ENCODE data around the gene RNF214. TPM values are rescaled to one million over a fixed set of nuclear protein-coding genes. Genes with fewer than 3 reads are reported as not detected.
"Not testable (repeated sequence)": the region's sequence is repeated elsewhere in the genome, so short reads cannot be mapped to it uniquely, and the experiment has no call there.

The RNF214 gene
- 10 to 100 TPM; 17.2 to 17.3 TPM for total RNA-seq
- 10 to 100 TPM; 23.1 to 23.8 TPM for polyA plus RNA-seq (ENCODE audit: insufficient read length in 2 of 2)
- long read RNA-seq, donor 1, partial matches to known transcripts, result 0 of 2 reads
- long read RNA-seq, donor 1, other reads (novel, unspliced or antisense), result 0 of 2 reads
- long read RNA-seq, donor 2, partial matches to known transcripts, result 0 of 1 reads
- long read RNA-seq, donor 2, other reads (novel, unspliced or antisense), result 0 of 1 reads
- long read RNA-seq, donor 3, partial matches to known transcripts, result 0 of 4 reads
- long read RNA-seq, donor 3, other reads (novel, unspliced or antisense), result 0 of 4 reads
- long read RNA-seq, donor 4, partial matches to known transcripts, result 0 of 5 reads
- long read RNA-seq, donor 4, other reads (novel, unspliced or antisense), result 0 of 5 reads

- peaks cover 41% of the 10 kb centered on the region for H3K36me3 ChIP-seq (ENCODE audit: control insufficient read depth, insufficient read depth, low read length)
- H3K4me1 ChIP-seq (ENCODE audit: control insufficient read depth, insufficient read depth, low read length), result peaks cover 20% of the 10 kb centered on the region
- H3K9me3 ChIP-seq (ENCODE audit: control insufficient read depth, insufficient read depth, low read length), result no peaks in the 10 kb centered on the region
- WGBS (ENCODE audit: insufficient coverage), result under 1% methylated on average over 65 of the region's 94 CpGs
- peak; percentile 62 to 95 (median 78) for DNase-seq (ENCODE audit: low read depth in 4 of 6, low spot score in 6 of 6)
- H3K4me3 ChIP-seq (ENCODE audit: low read depth, low read length), result peak within 1 kb of the TSS; percentile 94
- H3K27me3 ChIP-seq (ENCODE audit: control insufficient read depth, insufficient read depth, low read length), result no peaks in the 10 kb centered on the region
- H3K27ac ChIP-seq (ENCODE audit: low read depth, low read length), result peak within 1 kb of the TSS; percentile 97
Measured at GRCh38 chr11:117232092-117232878, at the start of gene RNF214. TSS of gene RNF214 (plus strand) at chr11:117232671. CDS start at chr11:117234273, 1,602 bp downstream.

DNA sequence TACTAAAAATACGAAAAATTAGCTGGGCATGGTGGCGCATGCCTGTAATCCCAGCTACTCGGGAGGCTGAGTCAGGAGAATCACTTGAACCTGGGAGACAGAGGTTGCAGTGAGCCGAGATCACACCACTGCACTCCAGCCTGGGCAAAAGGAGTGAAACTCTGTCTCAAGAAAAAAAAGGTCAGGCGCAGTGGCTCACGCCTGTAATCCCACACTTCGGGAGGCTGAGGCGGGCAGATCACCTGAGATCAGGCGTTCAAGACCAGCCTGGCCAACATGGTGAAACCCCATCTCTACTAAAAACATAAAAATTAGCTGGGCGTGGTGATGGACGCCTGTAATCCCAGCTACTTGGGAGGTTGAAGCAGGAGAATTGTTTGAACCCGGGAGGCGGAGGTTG is 49.3 kb upstream of the RNF214 start:
- H3K27me3 ChIP-seq (ENCODE audit: control insufficient read depth, insufficient read depth, low read length); H3K9me3 ChIP-seq (ENCODE audit: control insufficient read depth, insufficient read depth, low read length); H3K27ac ChIP-seq (ENCODE audit: low read depth, low read length); DNase-seq (ENCODE audit: low read depth in 4 of 6, low spot score in 6 of 6); H3K4me3 ChIP-seq (ENCODE audit: low read depth, low read length): not testable (repeated sequence)
- peaks cover 62% of the 10 kb centered on the region for H3K36me3 ChIP-seq (ENCODE audit: control insufficient read depth, insufficient read depth, low read length)
- peaks cover 27% of the 10 kb centered on the region for H3K4me1 ChIP-seq (ENCODE audit: control insufficient read depth, insufficient read depth, low read length)
- 93% methylated on average over 9 of the region's 13 CpGs for WGBS (ENCODE audit: insufficient coverage)

DNA sequence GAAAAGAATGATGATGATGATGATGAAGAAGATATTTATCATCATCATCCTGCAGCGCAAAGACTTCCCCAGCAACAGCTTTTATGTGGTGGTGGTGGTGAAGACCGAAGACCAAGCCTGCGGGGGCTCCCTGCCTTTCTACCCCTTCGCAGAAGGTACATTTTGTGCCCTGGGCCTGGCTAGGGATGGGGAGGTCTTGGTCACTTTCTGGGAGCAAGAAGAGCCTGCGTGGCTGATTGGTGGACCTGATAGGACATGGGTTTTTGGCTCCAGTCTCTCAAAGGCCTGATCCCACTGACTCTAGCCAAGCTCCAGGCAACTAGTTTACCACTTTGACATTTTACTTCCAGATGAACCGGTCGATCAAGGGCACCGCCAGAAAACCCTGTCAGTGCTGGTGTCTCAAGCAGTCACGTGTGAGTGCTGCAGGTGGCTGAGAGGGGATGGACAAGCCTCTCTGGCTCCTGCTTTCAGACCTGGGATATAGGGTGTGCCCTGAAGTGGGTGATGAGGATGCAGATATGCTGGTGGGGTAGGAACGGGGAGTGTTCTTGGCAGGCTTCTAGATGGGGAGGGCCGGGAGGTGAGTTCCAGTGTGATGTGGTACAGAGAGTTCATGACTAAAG is 48.6 kb upstream of the RNF214 start:
- 93% methylated on average over 7 of the region's 11 CpGs for WGBS (ENCODE audit: insufficient coverage)

DNA sequence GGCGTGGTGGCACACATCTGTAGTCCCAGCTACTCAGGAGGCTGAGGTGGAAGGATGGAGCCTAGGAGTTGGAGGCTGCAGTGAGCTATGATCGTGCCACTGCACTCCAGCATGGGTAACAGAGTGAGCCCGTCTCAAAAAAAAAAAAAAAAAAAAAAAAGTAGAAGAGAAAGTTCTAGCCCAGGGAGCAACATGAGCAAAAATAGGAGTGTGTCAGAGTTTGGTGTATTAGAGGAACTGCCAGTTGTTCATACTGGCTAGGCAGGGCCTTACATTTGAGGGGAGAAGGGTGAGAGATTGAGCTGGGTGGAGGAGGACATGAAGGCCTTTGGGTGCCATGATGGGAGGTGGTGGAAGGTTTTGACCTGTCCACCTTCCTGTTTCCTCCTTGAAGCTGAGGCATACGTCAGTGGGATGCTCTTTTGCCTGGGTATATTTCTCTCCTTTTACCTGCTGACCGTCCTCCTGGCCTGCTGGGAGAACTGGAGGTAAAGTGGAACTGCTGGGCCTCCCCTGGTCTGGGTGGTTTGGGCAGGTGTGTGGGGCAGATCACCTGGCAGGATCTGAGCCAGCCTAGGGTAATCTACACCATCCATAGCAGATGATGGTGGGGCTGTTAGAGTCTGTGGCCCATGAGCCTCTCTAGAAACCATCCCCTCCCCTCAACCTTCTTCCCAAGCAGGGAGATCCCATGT is 46.6 kb upstream of the RNF214 start:
- no peak overlapping the region for H3K27ac ChIP-seq (ENCODE audit: low read depth, low read length)
- DNase-seq (ENCODE audit: low read depth in 4 of 6, low spot score in 6 of 6), result no peak
- WGBS (ENCODE audit: insufficient coverage), result 85% methylated on average over 3 of the region's 5 CpGs
- H3K9me3 ChIP-seq (ENCODE audit: control insufficient read depth, insufficient read depth, low read length), result no peaks in the 10 kb centered on the region
- peaks cover 7% of the 10 kb centered on the region for H3K4me1 ChIP-seq (ENCODE audit: control insufficient read depth, insufficient read depth, low read length)
- no peak overlapping the region for H3K4me3 ChIP-seq (ENCODE audit: low read depth, low read length)
- peaks cover 88% of the 10 kb centered on the region for H3K36me3 ChIP-seq (ENCODE audit: control insufficient read depth, insufficient read depth, low read length)
- no peaks in the 10 kb centered on the region for H3K27me3 ChIP-seq (ENCODE audit: control insufficient read depth, insufficient read depth, low read length)

More for the DNA sequence above, 48.6 kb upstream of the RNF214 start:
- no peak overlapping the region for H3K4me3 ChIP-seq (ENCODE audit: low read depth, low read length)
- no peak overlapping the region for H3K27ac ChIP-seq (ENCODE audit: low read depth, low read length)
- H3K36me3 ChIP-seq (ENCODE audit: control insufficient read depth, insufficient read depth, low read length), result peaks cover 69% of the 10 kb centered on the region
- no peaks in the 10 kb centered on the region for H3K9me3 ChIP-seq (ENCODE audit: control insufficient read depth, insufficient read depth, low read length)
- H3K27me3 ChIP-seq (ENCODE audit: control insufficient read depth, insufficient read depth, low read length), result no peaks in the 10 kb centered on the region
- no peak for DNase-seq (ENCODE audit: low read depth in 4 of 6, low spot score in 6 of 6)
- peaks cover 25% of the 10 kb centered on the region for H3K4me1 ChIP-seq (ENCODE audit: control insufficient read depth, insufficient read depth, low read length)

DNA sequence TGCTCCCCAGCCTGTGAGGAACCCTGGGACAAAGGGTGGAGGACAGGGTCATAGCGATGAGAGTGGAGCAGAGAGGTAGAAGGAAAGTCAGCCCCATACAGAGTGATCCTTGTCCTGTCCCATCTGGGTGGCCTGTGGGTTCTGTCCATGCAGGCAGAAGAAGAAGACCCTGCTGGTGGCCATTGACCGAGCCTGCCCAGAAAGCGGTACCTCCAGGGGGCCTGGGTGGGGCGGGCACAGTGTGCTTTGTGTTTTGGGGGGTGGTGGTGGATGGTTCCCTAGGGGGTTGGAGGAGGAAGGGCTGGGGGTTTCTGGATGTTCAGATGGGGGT is 46.1 kb upstream of the RNF214 start:
- DNase-seq (ENCODE audit: low read depth in 4 of 6, low spot score in 6 of 6), result no peak
- no peak overlapping the region for H3K4me3 ChIP-seq (ENCODE audit: low read depth, low read length)
- WGBS (ENCODE audit: insufficient coverage), result 80% methylated on average over 2 of the region's 4 CpGs
- no peak overlapping the region for H3K27ac ChIP-seq (ENCODE audit: low read depth, low read length)
- peaks cover 2% of the 10 kb centered on the region for H3K4me1 ChIP-seq (ENCODE audit: control insufficient read depth, insufficient read depth, low read length)
- H3K36me3 ChIP-seq (ENCODE audit: control insufficient read depth, insufficient read depth, low read length), result peaks cover 88% of the 10 kb centered on the region
- H3K27me3 ChIP-seq (ENCODE audit: control insufficient read depth, insufficient read depth, low read length), result no peaks in the 10 kb centered on the region
- no peaks in the 10 kb centered on the region for H3K9me3 ChIP-seq (ENCODE audit: control insufficient read depth, insufficient read depth, low read length)

DNA sequence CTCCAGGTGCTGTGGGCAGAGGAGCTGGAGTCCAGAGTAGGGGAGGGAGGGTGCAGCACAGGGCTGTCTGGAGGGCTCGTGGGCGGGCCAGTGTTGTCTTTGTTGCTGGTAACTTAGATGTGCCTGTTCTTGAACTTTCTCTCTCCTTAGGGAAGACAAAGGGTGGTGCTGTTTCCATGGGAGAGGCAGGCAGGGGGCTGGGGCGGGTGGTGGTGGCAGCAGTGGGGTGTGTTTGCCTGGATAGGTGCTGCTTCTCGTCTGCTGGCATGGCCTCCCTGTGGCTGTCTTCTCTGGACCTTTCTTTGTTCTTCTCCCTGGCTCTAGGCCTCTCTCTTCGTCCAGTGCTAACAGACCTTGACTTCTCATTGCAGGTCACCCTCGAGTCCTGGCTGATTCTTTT is 45.5 kb upstream of the RNF214 start:
- no peak overlapping the region for H3K27ac ChIP-seq (ENCODE audit: low read depth, low read length)
- H3K4me3 ChIP-seq (ENCODE audit: low read depth, low read length), result no peak overlapping the region
- no peaks in the 10 kb centered on the region for H3K9me3 ChIP-seq (ENCODE audit: control insufficient read depth, insufficient read depth, low read length)
- H3K4me1 ChIP-seq (ENCODE audit: control insufficient read depth, insufficient read depth, low read length), result no peaks in the 10 kb centered on the region
- H3K27me3 ChIP-seq (ENCODE audit: control insufficient read depth, insufficient read depth, low read length), result no peaks in the 10 kb centered on the region
- no peak for DNase-seq (ENCODE audit: low read depth in 4 of 6, low spot score in 6 of 6)
- WGBS (ENCODE audit: insufficient coverage), result 62% methylated on average over 4 of the region's 6 CpGs
- peaks cover 88% of the 10 kb centered on the region for H3K36me3 ChIP-seq (ENCODE audit: control insufficient read depth, insufficient read depth, low read length)

DNA sequence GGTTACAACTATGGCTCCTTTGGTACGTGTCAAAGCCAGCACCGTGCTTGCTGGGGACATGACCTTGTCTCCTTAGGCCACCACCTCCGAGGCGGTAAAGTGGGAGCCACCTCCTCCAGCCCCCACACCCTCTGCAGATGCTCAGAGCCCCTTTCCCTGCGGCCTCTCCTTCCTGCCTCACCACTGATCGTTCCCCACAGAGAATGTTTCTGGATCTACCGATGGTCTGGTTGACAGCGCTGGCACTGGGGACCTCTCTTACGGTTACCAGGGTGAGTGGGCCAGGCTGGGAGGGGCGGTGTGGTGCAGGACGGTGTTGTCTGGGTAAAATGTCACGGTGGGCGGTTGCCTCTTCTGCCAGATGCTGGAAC is 45.1 kb upstream of the RNF214 start:
- no peaks in the 10 kb centered on the region for H3K4me1 ChIP-seq (ENCODE audit: control insufficient read depth, insufficient read depth, low read length)
- no peak for DNase-seq (ENCODE audit: low read depth in 4 of 6, low spot score in 6 of 6)
- H3K27me3 ChIP-seq (ENCODE audit: control insufficient read depth, insufficient read depth, low read length), result no peaks in the 10 kb centered on the region
- H3K4me3 ChIP-seq (ENCODE audit: low read depth, low read length), result no peak overlapping the region
- 69% methylated on average over 11 of the region's 13 CpGs for WGBS (ENCODE audit: insufficient coverage)
- H3K27ac ChIP-seq (ENCODE audit: low read depth, low read length), result no peak overlapping the region
- H3K9me3 ChIP-seq (ENCODE audit: control insufficient read depth, insufficient read depth, low read length), result no peaks in the 10 kb centered on the region
- peaks cover 88% of the 10 kb centered on the region for H3K36me3 ChIP-seq (ENCODE audit: control insufficient read depth, insufficient read depth, low read length)

DNA sequence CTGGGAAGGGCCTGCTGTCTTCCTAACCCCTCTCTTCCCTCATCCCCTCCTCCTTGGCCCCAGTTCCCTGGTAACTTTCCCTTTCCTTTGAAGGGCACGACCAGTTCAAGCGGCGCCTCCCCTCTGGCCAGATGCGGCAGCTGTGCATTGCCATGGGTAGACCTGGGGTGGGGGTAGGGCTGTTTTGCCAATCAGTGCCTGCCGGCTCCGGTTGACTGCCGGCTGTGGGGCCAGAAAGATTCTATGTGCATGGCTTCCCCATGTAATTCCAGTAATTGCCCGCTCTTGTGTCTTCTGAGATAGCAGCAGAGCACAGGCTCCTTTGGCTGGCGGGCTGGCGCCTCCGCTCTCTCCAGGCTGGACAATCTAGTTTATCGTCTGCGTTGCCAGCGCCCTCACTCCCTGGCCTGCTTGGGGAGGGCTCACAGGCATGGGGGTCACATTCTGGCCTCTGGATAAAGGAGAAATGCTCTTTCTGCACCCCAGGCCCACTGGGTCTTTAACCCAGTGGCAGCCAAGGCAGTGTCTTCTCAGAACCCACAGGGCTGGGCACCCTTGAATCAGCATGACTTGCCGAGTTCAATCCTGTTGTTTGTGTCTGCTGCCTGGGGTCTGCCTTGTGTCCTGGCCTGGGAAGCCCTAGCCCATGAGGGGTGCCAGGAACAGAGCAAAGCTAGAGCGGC is 44.5 kb upstream of the RNF214 start:
- no peaks in the 10 kb centered on the region for H3K4me1 ChIP-seq (ENCODE audit: control insufficient read depth, insufficient read depth, low read length)
- H3K27me3 ChIP-seq (ENCODE audit: control insufficient read depth, insufficient read depth, low read length), result no peaks in the 10 kb centered on the region
- no peak overlapping the region for H3K4me3 ChIP-seq (ENCODE audit: low read depth, low read length)
- DNase-seq (ENCODE audit: low read depth in 4 of 6, low spot score in 6 of 6), result no peak
- H3K27ac ChIP-seq (ENCODE audit: low read depth, low read length), result no peak overlapping the region
- WGBS (ENCODE audit: insufficient coverage), result 83% methylated on average over 14 of the region's 16 CpGs
- no peaks in the 10 kb centered on the region for H3K9me3 ChIP-seq (ENCODE audit: control insufficient read depth, insufficient read depth, low read length)
- H3K36me3 ChIP-seq (ENCODE audit: control insufficient read depth, insufficient read depth, low read length), result peaks cover 89% of the 10 kb centered on the region

DNA sequence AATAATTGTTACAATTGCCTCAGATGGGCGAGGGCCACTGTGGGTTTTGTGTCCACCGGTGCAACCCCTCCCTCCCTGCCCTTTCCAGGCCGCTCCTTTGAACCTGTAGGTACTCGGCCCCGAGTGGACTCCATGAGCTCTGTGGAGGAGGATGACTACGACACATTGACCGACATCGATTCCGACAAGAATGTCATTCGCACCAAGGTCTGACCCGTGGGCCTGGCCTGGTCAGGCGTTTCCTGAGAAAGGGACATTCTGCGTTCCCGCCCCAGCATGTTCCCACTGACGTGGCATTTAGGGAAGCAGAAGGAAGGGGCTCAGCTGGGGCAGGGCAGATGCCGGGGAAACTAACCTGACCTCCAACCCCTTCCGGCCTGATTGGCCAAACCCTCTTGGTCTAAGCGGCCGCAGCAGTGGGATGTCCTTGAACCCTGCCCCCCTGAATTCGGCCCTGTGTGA is 43.8 kb upstream of the RNF214 start:
- 90% methylated on average over 18 of the region's 20 CpGs for whole genome bisulfite sequencing (ENCODE audit: insufficient coverage)
- Histone ChIP-seq H3K36me3 (ENCODE audit: control insufficient read depth, insufficient read depth, low read length) (peaks cover 95% of the 10 kb centered on the region), H3K27ac (ENCODE audit: low read depth, low read length) (no peak overlapping the region), H3K4me3 (ENCODE audit: low read depth, low read length) (no peak overlapping the region), H3K27me3 (ENCODE audit: control insufficient read depth, insufficient read depth, low read length) (no peaks in the 10 kb centered on the region), H3K9me3 (ENCODE audit: control insufficient read depth, insufficient read depth, low read length) (no peaks in the 10 kb centered on the region), H3K4me1 (ENCODE audit: control insufficient read depth, insufficient read depth, low read length) (no peaks in the 10 kb centered on the region)
- no peak for DNase-seq (ENCODE audit: low read depth in 4 of 6, low spot score in 6 of 6)
